H7 (cell line): ENCODE results near the gene RAB3C. TPM values are rescaled to one million over a fixed set of nuclear protein-coding genes. Genes with fewer than 3 reads are reported as not detected.
"Not testable (repeated sequence)": the region's sequence is repeated elsewhere in the genome, so short reads cannot be mapped to it uniquely, and the experiment has no call there.

Experiments
- DNase-seq: peaks from one replicate; pipeline ENCODE4 v3.0.0; 2012
- H3K27me3 ChIP-seq: 2 replicates; pipeline ENCODE4 v1.6.0; 2011; ENCODE audit warnings: mild to moderate bottlenecking, low read length; ENCODE audit not compliant: control insufficient read depth, insufficient read depth
- H3K36me3 ChIP-seq: replicated peaks from 2 replicates; pipeline ENCODE4 v1.5.1; 2011; ENCODE audit warnings: low read length; ENCODE audit not compliant: control insufficient read depth, insufficient read depth
- H3K4me3 ChIP-seq: 2 replicates; pipeline ENCODE4 v1.5.1; 2011; ENCODE audit warnings: low read depth, mild to moderate bottlenecking, control low read depth, low read length, moderate library complexity; ENCODE audit not compliant: insufficient read depth
- total RNA-seq: library from RNA; depleted of rRNA; stranded (reverse); fragments of >200 nt; shearing (Covaris generic); gene quantifications from 2 replicates; pipeline ENCODE4 v1.2.3, GENCODE V29; 2014

The RAB3C gene
- total RNA-seq, 1 experiment from 2014 or later, result 6.2 TPM

DNA sequence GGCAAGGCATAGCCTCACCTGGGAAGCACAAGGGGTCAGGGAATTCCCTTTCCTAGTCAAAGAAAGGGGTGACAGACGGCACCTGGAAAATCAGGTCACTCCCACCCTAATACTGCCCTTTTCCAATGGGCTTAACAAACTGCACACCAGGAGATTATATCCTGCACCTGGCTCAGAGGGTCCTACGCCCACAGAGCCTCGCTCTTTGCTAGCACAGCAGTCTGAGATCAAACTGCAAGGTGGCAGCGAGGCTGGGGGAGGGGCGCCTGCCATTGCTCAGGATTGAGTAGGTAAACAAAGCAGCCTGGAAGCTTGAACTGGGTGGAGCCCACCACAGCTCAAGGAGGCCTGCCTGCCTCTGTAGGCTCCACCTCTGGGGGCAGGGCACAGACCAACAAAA is 9.9 kb upstream of the RAB3C start:
- not testable (repeated sequence) for H3K36me3 ChIP-seq, DNase-seq, H3K27me3 ChIP-seq, H3K4me3 ChIP-seq

DNA sequence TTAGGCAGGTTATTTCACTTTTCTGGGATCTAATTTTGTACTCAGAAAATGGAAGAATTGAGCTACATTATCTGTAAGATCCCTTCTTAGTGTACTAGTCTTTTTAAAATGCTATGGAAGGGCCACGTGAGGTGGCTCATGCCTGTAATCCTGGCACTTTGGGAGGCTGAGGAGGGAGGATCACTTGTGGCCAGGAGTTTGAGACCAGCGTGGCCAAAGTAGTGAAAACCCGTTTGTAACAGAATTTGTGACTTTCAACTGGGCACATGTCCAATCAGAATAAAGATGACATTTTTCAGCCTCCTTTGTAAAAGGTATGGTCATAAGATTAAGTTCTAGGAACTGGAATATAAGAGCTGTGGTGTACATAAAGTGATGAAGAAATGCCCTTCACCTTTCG is 3.1 kb upstream of the RAB3C start:
- Histone ChIP-seq H3K36me3 (no peaks in the 10 kb centered on the region), H3K4me3 (no peak overlapping the region), H3K27me3 (peaks cover 18% of the 10 kb centered on the region)
- DNase-seq, result no peak

- Histone ChIP-seq H3K36me3 (no peaks in the 10 kb centered on the region), H3K27me3 (peaks cover 18% of the 10 kb centered on the region), H3K4me3 (peak overlapping the region; percentile 69)
- peak; percentile 71 for DNase-seq
Observed at GRCh38 chr5:58582019-58582802, 664 bp upstream of the RAB3C start.

DNA sequence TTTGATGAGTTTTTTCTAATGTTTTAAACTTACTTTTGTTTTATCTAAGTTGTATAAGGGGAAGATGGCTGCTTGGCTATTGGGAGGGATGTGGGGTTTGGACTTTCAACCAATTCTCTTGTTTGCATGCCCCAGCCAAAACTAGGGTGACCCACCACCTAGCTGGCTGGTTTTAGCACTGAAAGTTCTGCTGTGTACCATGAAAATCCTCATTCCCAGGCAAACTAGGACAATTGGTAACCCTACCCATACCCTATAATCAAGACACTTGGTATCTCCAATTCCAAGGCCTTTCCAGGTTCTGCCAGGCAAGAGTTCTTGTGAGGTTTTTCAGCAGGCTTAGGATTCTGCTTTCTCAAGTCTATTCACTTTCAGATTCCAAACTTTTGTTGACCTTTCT is 13.1 kb downstream of the RAB3C start:
- no peaks in the 10 kb centered on the region for H3K36me3 ChIP-seq
- DNase-seq, result no peak
- no peak overlapping the region for H3K4me3 ChIP-seq
- H3K27me3 ChIP-seq, result no peaks in the 10 kb centered on the region

DNA sequence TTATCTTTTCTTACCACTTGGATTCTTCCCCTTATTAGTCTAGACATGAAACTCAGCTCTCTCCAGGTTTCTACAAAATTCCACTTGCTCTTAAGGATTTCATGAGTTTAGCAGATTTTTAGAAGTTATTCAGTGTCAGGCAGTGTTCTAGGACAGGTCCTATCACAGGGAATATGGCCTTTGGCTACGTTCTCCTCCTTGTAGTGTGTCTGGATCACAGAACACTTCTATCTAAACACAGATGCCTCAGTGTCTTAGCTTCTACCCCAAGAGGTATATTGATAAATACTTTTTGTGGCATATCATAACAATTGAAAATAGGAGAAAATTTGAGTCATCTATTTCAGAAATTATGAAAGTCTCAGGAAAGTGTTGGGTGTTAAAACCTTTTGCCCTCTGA is 15.6 kb downstream of the RAB3C start:
- Histone ChIP-seq H3K27me3 (no peaks in the 10 kb centered on the region), H3K36me3 (no peaks in the 10 kb centered on the region)
- DNase-seq, result no peak

GRCh38 chr5:58599217-58599616 is 16.3 kb downstream of the RAB3C start:
- DNase-seq, result no peak
- H3K4me3 ChIP-seq, result no peak overlapping the region
- H3K27me3 ChIP-seq, result no peaks in the 10 kb centered on the region
- H3K36me3 ChIP-seq, result no peaks in the 10 kb centered on the region

More for the DNA sequence above, 15.6 kb downstream of the RAB3C start:
- no peak overlapping the region for H3K4me3 ChIP-seq

- H3K4me3 ChIP-seq, result not testable (repeated sequence)
Observed at GRCh38 chr5:58600613-58601012, 17.7 kb downstream of the RAB3C start.

DNA sequence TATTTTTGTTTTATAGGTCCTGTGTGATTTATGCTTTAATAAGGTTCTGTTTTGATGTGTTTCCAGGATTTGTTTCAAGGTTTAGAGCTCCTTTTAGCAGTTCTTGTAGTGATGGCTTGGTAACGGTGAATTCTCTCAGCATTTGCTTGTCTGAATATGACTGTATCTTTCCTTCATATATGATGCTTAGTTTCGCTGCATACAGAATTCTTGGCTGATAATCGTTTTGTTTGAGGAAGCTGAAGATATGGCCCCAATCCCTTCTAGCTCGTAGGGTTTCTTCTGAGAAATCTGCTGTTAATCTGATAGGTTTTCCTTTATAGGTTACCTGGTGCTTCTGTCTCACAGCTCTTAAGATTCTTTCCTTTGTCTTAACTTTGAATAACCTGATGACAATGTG is 20.0 kb downstream of the RAB3C start:
- H3K4me3 ChIP-seq, H3K36me3 ChIP-seq: not testable (repeated sequence)

More at GRCh38 chr5:58600613-58601012, 17.7 kb downstream of the RAB3C start:
- H3K36me3 ChIP-seq, H3K27me3 ChIP-seq, DNase-seq: not testable (repeated sequence)

DNA sequence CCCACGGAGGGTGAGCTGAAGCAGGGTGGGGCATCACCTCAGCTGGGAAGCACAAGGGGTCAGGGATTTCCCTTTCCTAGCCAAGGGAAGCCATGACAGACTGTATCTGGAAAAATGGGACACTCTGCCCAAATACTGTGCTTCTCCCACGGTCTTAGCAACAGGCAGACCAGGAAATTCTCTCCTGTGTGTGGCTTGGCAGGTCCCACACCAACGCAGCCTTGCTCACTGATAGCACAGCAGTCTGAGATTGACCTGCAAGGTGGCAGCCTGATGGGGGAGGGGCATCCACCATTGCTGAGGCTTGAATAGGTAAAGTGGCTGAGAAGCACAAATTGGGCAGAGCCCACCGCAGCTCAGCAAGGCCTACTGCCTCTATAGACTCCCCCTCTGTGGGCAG is 23.2 kb downstream of the RAB3C start:
- no peak for DNase-seq
- Histone ChIP-seq H3K4me3 (no peak overlapping the region), H3K27me3 (no peaks in the 10 kb centered on the region), H3K36me3 (no peaks in the 10 kb centered on the region)

More for the DNA sequence above, 20.0 kb downstream of the RAB3C start:
- DNase-seq, H3K27me3 ChIP-seq: not testable (repeated sequence)

GRCh38 chr5:58615972-58616371 is 33.1 kb downstream of the RAB3C start:
- H3K27me3 ChIP-seq, result no peaks in the 10 kb centered on the region
- no peak for DNase-seq
- no peak overlapping the region for H3K4me3 ChIP-seq
- no peaks in the 10 kb centered on the region for H3K36me3 ChIP-seq

- no peak for DNase-seq
- no peaks in the 10 kb centered on the region for H3K36me3 ChIP-seq
- H3K27me3 ChIP-seq, result no peaks in the 10 kb centered on the region
- no peak overlapping the region for H3K4me3 ChIP-seq
Observed at GRCh38 chr5:58617241-58617640, 34.4 kb downstream of the RAB3C start.

DNA sequence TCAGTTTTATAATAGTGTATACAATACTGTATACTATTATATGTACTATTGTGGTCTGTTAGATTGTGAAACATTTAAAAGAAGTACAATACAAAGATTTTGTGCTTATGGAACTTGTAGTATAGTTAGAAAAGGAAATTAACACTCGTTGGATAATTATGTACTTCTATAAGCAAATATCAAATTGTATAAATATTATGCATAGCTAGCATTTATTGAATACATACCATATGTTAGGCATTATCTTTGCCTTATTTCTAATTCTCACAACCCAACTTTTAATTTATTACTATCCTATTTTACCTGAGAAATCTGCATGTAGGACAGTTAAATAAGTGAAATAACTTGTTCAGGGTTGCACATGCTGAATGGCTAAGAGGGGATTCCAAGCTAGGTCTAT is 37.5 kb downstream of the RAB3C start:
- no peak for DNase-seq
- Histone ChIP-seq H3K27me3 (no peaks in the 10 kb centered on the region), H3K36me3 (no peaks in the 10 kb centered on the region), H3K4me3 (no peak overlapping the region)

GRCh38 chr5:58622936-58623871 is 40.3 kb downstream of the RAB3C start:
- H3K27me3 ChIP-seq, result no peaks in the 10 kb centered on the region
- no peak overlapping the region for H3K4me3 ChIP-seq
- H3K36me3 ChIP-seq, result no peaks in the 10 kb centered on the region
- no peak for DNase-seq

DNA sequence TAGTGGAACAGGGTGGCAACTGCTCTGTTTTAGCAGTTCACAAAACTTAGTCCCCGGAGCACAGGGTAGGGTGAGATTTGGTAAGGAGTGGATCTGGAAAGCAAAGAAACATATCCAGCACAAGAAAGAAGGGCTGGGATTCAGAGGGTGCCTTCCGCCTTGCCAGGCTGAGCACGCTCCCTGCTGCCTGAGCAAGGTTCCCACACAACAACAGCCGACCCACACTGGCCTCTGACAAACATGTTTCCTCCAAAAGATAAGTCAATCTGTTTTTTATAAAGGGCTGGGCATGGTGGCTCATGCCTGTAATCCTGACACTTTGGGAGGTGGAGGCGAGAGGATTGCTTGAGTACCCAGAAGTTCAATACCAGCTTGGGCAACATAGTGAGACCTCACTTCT is 45.8 kb downstream of the RAB3C start:
- Histone ChIP-seq H3K27me3 (no peaks in the 10 kb centered on the region), H3K4me3 (no peak overlapping the region), H3K36me3 (no peaks in the 10 kb centered on the region)
- DNase-seq, result no peak
